Epithelial cell of proximal tubule (primary cell): ENCODE measurements around the gene POGZ. TPM values are rescaled to one million over a fixed set of nuclear protein-coding genes. Genes with fewer than 3 reads are reported as not detected.

Experiments
- DNase-seq: peaks from one replicate; pipeline ENCODE4 v3.0.0-alpha.2; 2011; ENCODE audit warnings: low read depth
- H3K4me3 ChIP-seq: 2 replicates; pipeline ENCODE4 v1.5.1; 2011; ENCODE audit warnings: low read depth, mild to moderate bottlenecking, low read length
- total RNA-seq: library from RNA; depleted of rRNA; stranded (reverse); fragments of >200 nt; gene quantifications from 2 replicates; pipeline ENCODE4 v1.2.3, GENCODE V29; 2015
- TF ChIP-seq, protein P1 (sequence below): conservative IDR thresholded peaks from 2 replicates; pipeline ENCODE4 v1.5.1; 2012; ENCODE audit warnings: low read depth, mild to moderate bottlenecking, low read length

The POGZ gene
- total RNA-seq, 1 donor from 2014 or later = 29.3 TPM

DNA sequence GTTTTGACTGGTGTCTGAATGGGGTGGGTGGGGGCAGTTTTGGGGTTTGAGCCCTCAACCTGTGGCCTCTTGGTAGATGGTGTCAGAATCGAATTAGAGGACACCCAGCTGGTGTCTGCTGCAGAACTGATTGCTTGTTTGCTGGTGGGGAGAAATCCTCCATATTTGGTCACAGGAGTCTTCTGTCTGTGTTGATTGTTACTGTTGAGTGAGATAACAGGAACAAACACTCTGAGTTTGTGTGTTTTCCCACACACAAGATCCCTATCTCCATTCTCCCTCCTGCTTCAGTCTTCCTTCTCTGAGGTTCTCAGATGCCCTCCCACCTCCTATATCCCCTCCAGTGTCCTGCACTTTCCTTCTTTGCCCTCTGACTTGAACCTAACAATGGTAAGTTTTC lies 32.8 kb upstream of the POGZ start:
- no peak overlapping the region for H3K4me3 ChIP-seq
- TF ChIP-seq, protein P1, sequence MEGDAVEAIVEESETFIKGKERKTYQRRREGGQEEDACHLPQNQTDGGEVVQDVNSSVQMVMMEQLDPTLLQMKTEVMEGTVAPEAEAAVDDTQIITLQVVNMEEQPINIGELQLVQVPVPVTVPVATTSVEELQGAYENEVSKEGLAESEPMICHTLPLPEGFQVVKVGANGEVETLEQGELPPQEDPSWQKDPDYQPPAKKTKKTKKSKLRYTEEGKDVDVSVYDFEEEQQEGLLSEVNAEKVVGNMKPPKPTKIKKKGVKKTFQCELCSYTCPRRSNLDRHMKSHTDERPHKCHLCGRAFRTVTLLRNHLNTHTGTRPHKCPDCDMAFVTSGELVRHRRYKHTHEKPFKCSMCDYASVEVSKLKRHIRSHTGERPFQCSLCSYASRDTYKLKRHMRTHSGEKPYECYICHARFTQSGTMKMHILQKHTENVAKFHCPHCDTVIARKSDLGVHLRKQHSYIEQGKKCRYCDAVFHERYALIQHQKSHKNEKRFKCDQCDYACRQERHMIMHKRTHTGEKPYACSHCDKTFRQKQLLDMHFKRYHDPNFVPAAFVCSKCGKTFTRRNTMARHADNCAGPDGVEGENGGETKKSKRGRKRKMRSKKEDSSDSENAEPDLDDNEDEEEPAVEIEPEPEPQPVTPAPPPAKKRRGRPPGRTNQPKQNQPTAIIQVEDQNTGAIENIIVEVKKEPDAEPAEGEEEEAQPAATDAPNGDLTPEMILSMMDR = no peak
- DNase-seq = no peak

DNA sequence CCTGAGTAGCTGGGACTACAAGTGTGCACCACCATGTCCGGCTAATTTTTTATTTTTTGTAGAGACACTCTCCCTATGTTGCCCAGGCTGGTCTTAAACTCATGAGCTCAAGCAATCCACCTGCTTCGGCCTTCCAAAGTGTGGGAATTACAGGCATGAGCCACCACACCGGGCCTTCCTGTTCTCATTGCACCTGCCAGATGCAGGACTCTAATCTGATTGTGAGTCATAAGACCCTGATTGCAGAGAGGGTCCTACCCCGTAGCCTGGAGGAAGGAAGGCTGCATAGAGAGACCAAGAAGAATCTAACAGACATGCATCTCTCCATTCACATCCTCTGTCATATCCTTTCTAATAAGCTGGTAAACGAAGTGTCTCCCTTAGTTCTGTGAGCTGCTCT lies 32.3 kb upstream of the POGZ start:
- no peak overlapping the region for H3K4me3 ChIP-seq
- TF ChIP-seq, protein P1 = no peak

DNA sequence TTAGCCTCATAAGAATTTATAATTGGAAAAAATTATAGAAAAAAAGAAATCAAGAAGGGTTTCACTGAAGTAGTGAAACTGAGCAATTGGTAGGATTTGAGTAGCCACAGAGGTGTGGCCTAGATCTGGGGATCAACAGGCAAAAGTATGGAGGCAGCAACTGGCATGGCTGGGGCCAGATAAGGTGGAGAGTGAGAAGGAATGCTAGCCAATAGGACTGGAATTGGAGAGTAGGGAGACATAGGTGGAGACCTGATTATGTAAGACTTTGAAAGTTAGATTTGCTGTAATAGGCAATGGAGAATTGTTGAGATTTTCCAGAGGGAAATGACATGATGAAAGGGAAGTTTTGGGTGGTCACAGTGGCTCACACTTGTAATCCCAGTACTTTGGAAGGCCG lies 27.3 kb upstream of the POGZ start:
- TF ChIP-seq, protein P1 = no peak
- H3K4me3 ChIP-seq = no peak overlapping the region
- no peak for DNase-seq

More for the DNA sequence above, 32.3 kb upstream of the POGZ start:
- no peak for DNase-seq

DNA sequence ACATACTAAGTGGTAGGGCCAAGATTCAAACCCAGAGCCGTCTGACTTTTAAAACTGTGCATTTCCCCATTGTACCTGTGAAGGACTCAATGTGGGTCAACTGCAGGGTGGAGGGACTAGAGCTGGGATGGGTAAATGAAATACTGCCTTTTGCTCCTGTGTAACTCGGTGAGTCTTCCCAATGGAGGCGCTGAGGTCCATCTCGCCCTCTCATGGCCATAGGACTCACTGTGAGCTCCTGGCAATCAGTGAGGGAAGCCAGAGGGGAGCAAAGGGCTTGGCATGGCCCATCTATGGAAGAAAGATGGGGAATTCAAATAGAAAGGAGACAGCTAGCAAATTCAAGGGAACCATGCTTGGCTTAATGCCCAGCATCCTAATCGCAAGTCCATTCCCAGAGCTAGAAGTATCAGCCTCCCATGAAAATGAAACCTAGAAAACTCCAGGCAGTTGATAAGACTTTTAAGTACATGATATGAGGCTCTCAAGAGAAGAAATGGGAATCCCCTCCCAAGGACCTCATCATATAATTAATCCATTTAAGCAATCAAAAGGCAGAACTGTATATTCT lies 26.5 kb upstream of the POGZ start:
- no peak overlapping the region for H3K4me3 ChIP-seq
- no peak for DNase-seq
- TF ChIP-seq, protein P1 = no peak

DNA sequence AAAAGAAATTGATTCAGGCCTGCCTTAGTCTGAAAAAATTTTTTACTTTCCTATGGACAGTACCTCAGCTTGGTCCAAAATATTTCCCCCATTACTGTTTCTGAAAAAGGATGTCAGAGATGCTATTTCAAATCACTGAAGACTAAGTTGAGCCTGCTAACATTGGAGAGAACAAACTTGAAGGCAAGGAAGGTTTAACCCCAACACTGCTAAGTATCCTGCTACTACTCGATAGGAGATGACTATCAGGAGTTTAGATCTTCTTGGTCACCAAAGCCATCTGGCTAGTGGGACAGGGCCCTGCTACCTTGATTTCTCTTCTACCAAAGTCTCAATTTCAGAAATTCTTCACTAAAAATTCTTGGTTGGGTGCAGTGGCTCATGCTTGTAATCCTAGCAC lies 22.7 kb upstream of the POGZ start:
- TF ChIP-seq, protein P1 = no peak
- DNase-seq = no peak
- no peak overlapping the region for H3K4me3 ChIP-seq

DNA sequence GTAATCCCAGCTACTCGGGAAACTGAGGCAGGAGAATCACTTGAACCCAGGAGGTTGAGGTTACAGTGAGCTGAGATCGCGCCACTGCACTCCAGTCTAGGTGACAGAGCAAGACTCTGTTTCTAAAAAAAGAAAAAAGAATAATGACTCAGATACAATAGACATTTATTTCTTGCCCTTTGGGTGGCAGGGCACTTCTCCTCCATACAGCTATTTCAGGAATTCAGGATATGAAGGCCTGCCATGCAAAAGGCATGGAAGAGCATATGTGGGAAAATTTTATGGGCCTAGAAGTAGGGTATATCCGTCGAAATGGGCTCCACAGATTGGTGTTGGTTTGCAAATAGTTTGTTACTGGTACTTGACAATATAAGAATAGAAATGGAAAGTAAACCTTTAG lies 20.2 kb upstream of the POGZ start:
- TF ChIP-seq, protein P1 = no peak
- no peak for DNase-seq
- H3K4me3 ChIP-seq = no peak overlapping the region

DNA sequence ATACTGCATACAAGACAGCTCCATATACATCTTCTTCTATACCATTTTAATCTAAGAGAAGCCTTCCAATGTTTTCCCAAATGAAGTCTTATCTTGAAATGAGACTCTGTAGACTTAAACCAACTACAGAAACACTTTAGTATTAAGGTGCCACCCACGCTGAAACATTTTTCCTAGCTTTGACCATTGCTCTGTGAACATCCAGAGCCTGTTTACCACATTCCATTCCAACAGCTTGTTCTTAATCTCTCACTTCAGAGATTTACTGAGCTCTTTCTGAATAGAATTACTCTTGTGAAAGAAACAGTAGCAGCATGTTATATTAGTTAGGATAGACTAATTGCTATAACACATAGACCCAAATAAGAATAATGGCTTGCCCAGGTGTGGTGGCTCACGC lies 19.6 kb upstream of the POGZ start:
- TF ChIP-seq, protein P1 = no peak
- no peak for DNase-seq
- no peak overlapping the region for H3K4me3 ChIP-seq
